SU-DHL-6 (cell line): ENCODE measurements around the gene CLMN.

Source experiments
- CTCF ChIP-seq: fragments of 200-600 bp; sonication (generic); IDR thresholded peaks from one replicate; pipeline ENCODE4 v1.5.1; 2017; ENCODE audit warnings: antibody characterized with exemption, mild to moderate bottlenecking, low read length, moderate library complexity; ENCODE audit not compliant: insufficient read depth, poor library complexity, severe bottlenecking
- EZH2phosphoT487 ChIP-seq: fragments of 200-600 bp; sonication (generic), shearing (Covaris generic); conservative IDR thresholded peaks from 2 replicates; pipeline ENCODE4 v1.6.1; 2018; ENCODE audit warnings: mild to moderate bottlenecking, antibody characterized with exemption, low read length, moderate library complexity, mixed read lengths

- TF ChIP-seq CTCF = no peak
- no peak for TF ChIP-seq EZH2phosphoT487
Observed at GRCh38 chr14:95136631-95137030, 183.1 kb downstream of the CLMN start.
